Stimulated activated CD8-positive, alpha-beta memory T cell treated with anti-CD3 and anti-CD28 coated beads, Interleukin-7, amount 100 ng/mL, for 24 hours (primary cell): ENCODE data around the gene AGXT2.

Experiments used
- DNase-seq: peaks from one replicate; pipeline ENCODE4 v3.0.0-alpha.2; 2020; ENCODE audit warnings: low read depth

Gene AGXT2

GRCh38 chr5:35047785-35048404 lies at the start of gene AGXT2:
Gene AGXT2 (minus strand): TSS chr5:35047949. CDS start chr5:35047892, 57 bp downstream.
- DNase-seq: no peak

GRCh38 chr5:35096932-35097331 lies 49.2 kb upstream of the AGXT2 start:
- DNase-seq: no peak

GRCh38 chr5:35096216-35096615 lies 48.5 kb upstream of the AGXT2 start:
- DNase-seq: no peak

- no peak for DNase-seq
These were observed 47.6 kb upstream of the AGXT2 start for GRCh38 chr5:35095366-35095765.

GRCh38 chr5:35094948-35095347 lies 47.2 kb upstream of the AGXT2 start:
- DNase-seq: no peak

GRCh38 chr5:35092703-35093102 lies 45.0 kb upstream of the AGXT2 start:
- DNase-seq: no peak

- no peak for DNase-seq
These were observed 44.0 kb upstream of the AGXT2 start for GRCh38 chr5:35091704-35092103.

GRCh38 chr5:35089334-35090314 lies 41.9 kb upstream of the AGXT2 start:
- DNase-seq: peak; percentile 17

GRCh38 chr5:35087991-35088390 lies 40.2 kb upstream of the AGXT2 start:
- no peak for DNase-seq

- DNase-seq: no peak
These were observed 35.4 kb upstream of the AGXT2 start for GRCh38 chr5:35083150-35083549.

GRCh38 chr5:35082530-35082929 lies 34.8 kb upstream of the AGXT2 start:
- no peak for DNase-seq

GRCh38 chr5:35081134-35081533 lies 33.4 kb upstream of the AGXT2 start:
- DNase-seq: no peak

- DNase-seq: no peak
These were observed 25.4 kb upstream of the AGXT2 start for GRCh38 chr5:35073160-35073559.

- DNase-seq: no peak
These were observed 21.4 kb upstream of the AGXT2 start for GRCh38 chr5:35069188-35069587.

- DNase-seq: no peak
These were observed 20.2 kb upstream of the AGXT2 start for GRCh38 chr5:35067985-35068384.

GRCh38 chr5:35066260-35066795 lies 18.6 kb upstream of the AGXT2 start:
- no peak for DNase-seq

GRCh38 chr5:35063414-35063813 lies 15.7 kb upstream of the AGXT2 start:
- no peak for DNase-seq

- DNase-seq: no peak
These were observed 13.5 kb upstream of the AGXT2 start for GRCh38 chr5:35061211-35061770.

GRCh38 chr5:35060236-35060635 lies 12.5 kb upstream of the AGXT2 start:
- DNase-seq: no peak

- DNase-seq: no peak
These were observed 11.5 kb upstream of the AGXT2 start for GRCh38 chr5:35059251-35059650.

GRCh38 chr5:35058374-35058788 lies 10.6 kb upstream of the AGXT2 start:
- DNase-seq: no peak

- DNase-seq: no peak
These were observed 8.9 kb upstream of the AGXT2 start for GRCh38 chr5:35056686-35057085.

GRCh38 chr5:35052838-35053237 lies 5.1 kb upstream of the AGXT2 start:
- no peak for DNase-seq
